Epithelial cell of prostate (primary cell): ENCODE measurements around the gene FIP1L1.
"Not testable (repeated sequence)": the region's sequence is repeated elsewhere in the genome, so short reads cannot be mapped to it uniquely, and the experiment has no call there.

ENCODE experiments used
- DNase-seq: peaks from one replicate; pipeline ENCODE4 v3.0.0-alpha.2; 2011; ENCODE audit warnings: low read depth, low spot score
- H3K27ac ChIP-seq: fragments of 450-650 bp; 2 replicates; pipeline ENCODE4 v1.5.1; 2017; ENCODE audit warnings: mild to moderate bottlenecking

FIP1L1 gene

GRCh38 chr4:53463340-53463739, 85.9 kb downstream of the FIP1L1 start:
- no peak for DNase-seq
- H3K27ac ChIP-seq = no peak overlapping the region

GRCh38 chr4:53465281-53465680, 87.8 kb downstream of the FIP1L1 start:
- H3K27ac ChIP-seq = no peak overlapping the region
- DNase-seq = no peak

GRCh38 chr4:53465891-53466290, 88.5 kb downstream of the FIP1L1 start:
- no peak for DNase-seq
- no peak overlapping the region for H3K27ac ChIP-seq

- not testable (repeated sequence) for H3K27ac ChIP-seq, DNase-seq
Measured at GRCh38 chr4:53466576-53466975, 89.1 kb downstream of the FIP1L1 start.

GRCh38 chr4:53476232-53477037, 99.0 kb downstream of the FIP1L1 start:
- DNase-seq = peak; percentile 87
- H3K27ac ChIP-seq = peak overlapping the region; percentile 81

- peak; percentile 43 for DNase-seq
- H3K27ac ChIP-seq = peak overlapping the region; percentile 81
Measured at GRCh38 chr4:53477038-53477565, 99.7 kb downstream of the FIP1L1 start.

- no peak for DNase-seq
- peak overlapping the region; percentile 81 for H3K27ac ChIP-seq
Measured at GRCh38 chr4:53477636-53478035, 100.2 kb downstream of the FIP1L1 start.

- H3K27ac ChIP-seq = peak overlapping the region; percentile 74
- peak; percentile 58 for DNase-seq
Measured at GRCh38 chr4:53478671-53479456, 101.4 kb downstream of the FIP1L1 start.

GRCh38 chr4:53479736-53480525, 102.5 kb downstream of the FIP1L1 start:
- DNase-seq = no peak
- peak overlapping the region; percentile 74 for H3K27ac ChIP-seq

GRCh38 chr4:53480909-53481308, 103.5 kb downstream of the FIP1L1 start:
- H3K27ac ChIP-seq = no peak overlapping the region
- no peak for DNase-seq

GRCh38 chr4:53481586-53481985, 104.1 kb downstream of the FIP1L1 start:
- no peak overlapping the region for H3K27ac ChIP-seq
- no peak for DNase-seq

- no peak overlapping the region for H3K27ac ChIP-seq
- DNase-seq = no peak
Measured at GRCh38 chr4:53483250-53483649, 105.8 kb downstream of the FIP1L1 start.

GRCh38 chr4:53484911-53485657, 107.6 kb downstream of the FIP1L1 start:
- no peak for DNase-seq
- no peak overlapping the region for H3K27ac ChIP-seq

GRCh38 chr4:53485658-53486040, 108.2 kb downstream of the FIP1L1 start:
- H3K27ac ChIP-seq = no peak overlapping the region
- no peak for DNase-seq

GRCh38 chr4:53487766-53488165, 110.3 kb downstream of the FIP1L1 start:
- no peak for DNase-seq
- H3K27ac ChIP-seq = no peak overlapping the region

GRCh38 chr4:53489279-53489889, 111.9 kb downstream of the FIP1L1 start:
- no peak overlapping the region for H3K27ac ChIP-seq
- no peak for DNase-seq

GRCh38 chr4:53490161-53490956, 112.9 kb downstream of the FIP1L1 start:
- no peak for DNase-seq
- H3K27ac ChIP-seq = no peak overlapping the region

- no peak for DNase-seq
- H3K27ac ChIP-seq = no peak overlapping the region
Measured at GRCh38 chr4:53490965-53491622, 113.7 kb downstream of the FIP1L1 start.
